Breast epithelium (tissue), 3 donors: ENCODE data around the gene LCE1E.

Experiments
- CTCF ChIP-seq, 3 donors: fragments of 450-650 bp; IDR thresholded peaks; one replicate each; pipeline ENCODE4 v1.5.1; 2016 to 2017; ENCODE audit warnings: antibody characterized with exemption in 3 of 3, mild to moderate bottlenecking in 3 of 3, moderate library complexity in 3 of 3
- POLR2A ChIP-seq: fragments of 450-650 bp; IDR thresholded peaks from one replicate; pipeline ENCODE4 v1.6.1; 2016; ENCODE audit warnings: antibody characterized with exemption, mild to moderate bottlenecking, moderate library complexity

DNA sequence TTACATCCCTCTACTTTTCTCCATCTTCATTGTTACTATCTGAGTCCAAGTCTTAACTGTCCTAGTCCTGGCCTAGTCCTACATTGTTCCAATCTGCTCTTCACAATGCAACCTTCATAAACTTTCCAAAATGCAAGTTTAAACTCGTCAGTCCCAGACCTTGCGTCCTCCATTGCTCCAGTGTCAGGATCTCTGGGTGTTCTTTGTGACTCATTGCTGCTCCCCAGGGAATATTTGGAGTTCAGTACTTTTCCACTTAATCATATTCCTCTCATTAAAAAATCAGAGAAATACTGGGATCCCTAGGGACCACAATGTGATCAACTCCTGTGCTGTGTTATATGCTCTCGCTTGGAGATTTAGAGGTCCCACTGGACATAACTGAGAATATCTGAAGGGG lies 46.2 kb upstream of the LCE1E start:
- TF ChIP-seq CTCF (IDR thresholded peaks at IDR 0.05) (no peak), POLR2A (no peak)
